Osteoblast (primary cell): ENCODE data around the gene ADCYAP1R1. TPM values are rescaled to one million over a fixed set of nuclear protein-coding genes. Genes with fewer than 3 reads are reported as not detected.

Source experiments
- DNase-seq: peaks from one replicate; pipeline ENCODE4 v3.0.0; 2011; ENCODE audit warnings: low spot score, mixed read lengths; ENCODE audit not compliant: insufficient read length; ENCODE audit errors: missing footprints
- H2AFZ ChIP-seq: 2 replicates; pipeline ENCODE4 v1.6.0; 2011; ENCODE audit warnings: mild to moderate bottlenecking, low read length
- H3K27ac ChIP-seq: 2 replicates; pipeline ENCODE4 v1.5.1; 2011; ENCODE audit warnings: mild to moderate bottlenecking, low read depth, low read length, moderate library complexity
- H3K27me3 ChIP-seq: 2 replicates; pipeline ENCODE4 v1.6.0; 2012; ENCODE audit warnings: mild to moderate bottlenecking, control low read depth, inconsistent platforms, low read length, moderate library complexity; ENCODE audit not compliant: insufficient read depth
- H3K36me3 ChIP-seq: 2 replicates; pipeline ENCODE4 v1.5.1; 2011; ENCODE audit warnings: mild to moderate bottlenecking, low read length, control low read depth, moderate library complexity; ENCODE audit not compliant: insufficient read depth
- H3K4me1 ChIP-seq: 2 replicates; pipeline ENCODE4 v1.5.1; 2011; ENCODE audit warnings: mild to moderate bottlenecking, low read length, control low read depth, moderate library complexity; ENCODE audit not compliant: insufficient read depth
- H3K4me2 ChIP-seq: 2 replicates; pipeline ENCODE4 v1.6.0; 2011; ENCODE audit warnings: mild to moderate bottlenecking, low read length; ENCODE audit not compliant: insufficient read depth
- H3K4me3 ChIP-seq: fragments of 200-600 bp; sonication (generic); 3 replicates; pipeline ENCODE4 v1.5.1; 2012; ENCODE audit warnings: mild to moderate bottlenecking, low read length, inconsistent platforms; ENCODE audit not compliant: insufficient read depth
- H3K79me2 ChIP-seq: 2 replicates; pipeline ENCODE4 v1.6.0; 2012; ENCODE audit warnings: mild to moderate bottlenecking, low read length, control low read depth, inconsistent platforms; ENCODE audit not compliant: insufficient read depth
- H3K9me3 ChIP-seq: 2 replicates; pipeline ENCODE4 v1.5.1; 2011; ENCODE audit warnings: low read depth, low read length, control low read depth
- H4K20me1 ChIP-seq: 2 replicates; pipeline ENCODE4 v1.6.0; 2012; ENCODE audit warnings: mild to moderate bottlenecking, low read length, control low read depth; ENCODE audit not compliant: insufficient read depth
- total RNA-seq: library from RNA; depleted of rRNA; stranded (reverse); fragments of >200 nt; gene quantifications from 2 replicates; pipeline ENCODE4 v1.2.3, GENCODE V29; 2012
- TF ChIP-seq, protein P1 (sequence below): IDR thresholded peaks from 2 replicates; pipeline ENCODE4 v1.5.1; 2011; ENCODE audit warnings: mild to moderate bottlenecking, low read depth, low read length, moderate library complexity; ENCODE audit errors: extremely low read depth

The ADCYAP1R1 gene
- total RNA-seq, 1 donor = not detected

DNA sequence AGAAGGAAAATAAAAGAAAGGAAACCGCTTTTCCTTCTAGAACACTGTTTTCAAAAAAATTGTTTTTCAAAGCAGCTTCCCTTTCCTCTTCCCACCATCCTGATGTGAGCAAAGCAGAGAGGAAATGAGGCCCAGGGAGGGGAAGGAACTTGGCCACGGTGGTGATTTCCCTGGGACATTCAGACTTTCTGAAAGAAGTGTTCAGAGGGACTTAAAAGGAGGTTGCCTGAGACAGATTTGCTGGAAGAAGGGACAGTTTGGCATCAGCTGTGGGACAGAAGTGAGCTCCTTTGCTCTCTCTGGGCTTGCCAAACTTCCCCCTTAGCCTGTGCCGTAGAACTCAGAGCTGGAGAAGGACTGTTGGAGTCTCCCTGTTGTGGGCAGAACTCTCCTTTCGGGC, 30.3 kb downstream of the ADCYAP1R1 start:
- Histone ChIP-seq H3K4me2 (no peak overlapping the region), H3K4me1 (no peaks in the 10 kb centered on the region), H3K36me3 (no peaks in the 10 kb centered on the region), H3K79me2 (no peaks in the 10 kb centered on the region), H3K27ac (no peak overlapping the region), H3K27me3 (peaks cover 4% of the 10 kb centered on the region), H3K4me3 (no peak overlapping the region), H3K9me3 (no peaks in the 10 kb centered on the region), H2AFZ (no peak overlapping the region), H4K20me1 (no peaks in the 10 kb centered on the region)
- TF ChIP-seq, protein P1, sequence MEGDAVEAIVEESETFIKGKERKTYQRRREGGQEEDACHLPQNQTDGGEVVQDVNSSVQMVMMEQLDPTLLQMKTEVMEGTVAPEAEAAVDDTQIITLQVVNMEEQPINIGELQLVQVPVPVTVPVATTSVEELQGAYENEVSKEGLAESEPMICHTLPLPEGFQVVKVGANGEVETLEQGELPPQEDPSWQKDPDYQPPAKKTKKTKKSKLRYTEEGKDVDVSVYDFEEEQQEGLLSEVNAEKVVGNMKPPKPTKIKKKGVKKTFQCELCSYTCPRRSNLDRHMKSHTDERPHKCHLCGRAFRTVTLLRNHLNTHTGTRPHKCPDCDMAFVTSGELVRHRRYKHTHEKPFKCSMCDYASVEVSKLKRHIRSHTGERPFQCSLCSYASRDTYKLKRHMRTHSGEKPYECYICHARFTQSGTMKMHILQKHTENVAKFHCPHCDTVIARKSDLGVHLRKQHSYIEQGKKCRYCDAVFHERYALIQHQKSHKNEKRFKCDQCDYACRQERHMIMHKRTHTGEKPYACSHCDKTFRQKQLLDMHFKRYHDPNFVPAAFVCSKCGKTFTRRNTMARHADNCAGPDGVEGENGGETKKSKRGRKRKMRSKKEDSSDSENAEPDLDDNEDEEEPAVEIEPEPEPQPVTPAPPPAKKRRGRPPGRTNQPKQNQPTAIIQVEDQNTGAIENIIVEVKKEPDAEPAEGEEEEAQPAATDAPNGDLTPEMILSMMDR = no peak
- no peak for DNase-seq

DNA sequence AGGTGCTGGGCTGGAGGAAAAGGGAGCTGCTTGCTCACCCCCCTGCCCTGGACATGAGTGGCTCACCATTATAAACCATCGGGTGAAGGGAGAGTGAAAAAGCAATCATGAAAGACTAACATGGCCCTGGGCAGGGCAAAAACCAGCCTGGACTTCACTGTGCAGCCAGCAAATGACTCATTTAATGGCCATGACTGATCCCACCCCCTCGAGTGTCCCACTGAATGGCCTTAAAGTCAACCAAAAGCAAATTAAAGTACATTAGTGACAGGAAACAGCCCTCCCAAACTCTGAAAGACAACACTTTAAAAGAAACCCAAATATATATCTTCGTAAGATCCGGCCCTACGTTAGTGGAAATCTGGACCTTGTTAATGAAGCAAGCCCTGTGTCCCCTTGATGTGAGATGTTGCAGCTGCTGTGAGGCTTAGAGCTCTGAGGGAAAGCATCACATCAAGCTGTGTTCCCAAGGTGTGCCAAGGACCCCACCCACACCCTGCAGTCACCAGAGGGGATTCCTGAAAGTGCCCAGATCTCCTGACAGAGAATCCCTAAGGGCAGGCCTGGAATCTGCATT, 31.2 kb downstream of the ADCYAP1R1 start:
- Histone ChIP-seq H2AFZ (no peak overlapping the region), H3K36me3 (no peaks in the 10 kb centered on the region), H3K27ac (no peak overlapping the region), H3K4me2 (no peak overlapping the region), H3K4me3 (no peak overlapping the region), H4K20me1 (no peaks in the 10 kb centered on the region), H3K27me3 (peaks cover 4% of the 10 kb centered on the region), H3K79me2 (no peaks in the 10 kb centered on the region), H3K9me3 (no peaks in the 10 kb centered on the region), H3K4me1 (no peaks in the 10 kb centered on the region)
- DNase-seq = no peak
- TF ChIP-seq, protein P1 = no peak

- TF ChIP-seq, protein P1 = no peak
These were observed 32.1 kb downstream of the ADCYAP1R1 start for GRCh38 chr7:31084226-31084625.

DNA sequence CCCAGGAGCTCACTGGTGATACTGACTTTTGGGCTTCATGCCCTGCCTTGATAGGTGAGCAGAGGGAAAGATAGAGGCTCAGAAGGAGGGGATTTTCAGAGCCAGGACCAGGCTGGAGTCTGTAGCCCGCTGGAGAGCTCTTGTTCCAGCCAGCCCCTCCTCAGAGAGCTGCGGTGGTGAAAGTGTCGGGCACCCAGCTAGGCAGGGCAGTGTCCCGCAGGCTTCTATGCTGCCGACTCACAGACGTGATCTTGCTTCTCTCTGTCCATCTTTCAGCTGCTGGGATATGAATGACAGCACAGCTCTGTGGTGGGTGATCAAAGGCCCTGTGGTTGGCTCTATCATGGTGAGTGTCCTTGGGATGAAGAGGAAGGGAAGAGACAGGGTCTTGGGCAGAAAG, 35.2 kb downstream of the ADCYAP1R1 start:
- Histone ChIP-seq H4K20me1 (no peaks in the 10 kb centered on the region), H3K4me1 (no peaks in the 10 kb centered on the region), H3K79me2 (no peaks in the 10 kb centered on the region), H3K4me3 (no peak overlapping the region), H3K4me2 (no peak overlapping the region), H3K27me3 (peaks cover 4% of the 10 kb centered on the region), H3K36me3 (no peaks in the 10 kb centered on the region), H3K27ac (no peak overlapping the region), H2AFZ (no peak overlapping the region), H3K9me3 (no peaks in the 10 kb centered on the region)
- TF ChIP-seq, protein P1 = no peak
- DNase-seq = no peak

More at GRCh38 chr7:31084226-31084625, 32.1 kb downstream of the ADCYAP1R1 start:
- DNase-seq = no peak
- Histone ChIP-seq H3K9me3 (no peaks in the 10 kb centered on the region), H3K4me2 (no peak overlapping the region), H3K27ac (no peak overlapping the region), H3K27me3 (peaks cover 4% of the 10 kb centered on the region), H3K4me1 (no peaks in the 10 kb centered on the region), H3K4me3 (no peak overlapping the region), H4K20me1 (no peaks in the 10 kb centered on the region), H2AFZ (no peak overlapping the region), H3K79me2 (no peaks in the 10 kb centered on the region), H3K36me3 (no peaks in the 10 kb centered on the region)
